ENCODE results near the gene SNX17.
"Not testable (repeated sequence)": the region's sequence is repeated elsewhere in the genome, so short reads cannot be mapped to it uniquely, and the experiment has no call there.

Gene SNX17

DNA sequence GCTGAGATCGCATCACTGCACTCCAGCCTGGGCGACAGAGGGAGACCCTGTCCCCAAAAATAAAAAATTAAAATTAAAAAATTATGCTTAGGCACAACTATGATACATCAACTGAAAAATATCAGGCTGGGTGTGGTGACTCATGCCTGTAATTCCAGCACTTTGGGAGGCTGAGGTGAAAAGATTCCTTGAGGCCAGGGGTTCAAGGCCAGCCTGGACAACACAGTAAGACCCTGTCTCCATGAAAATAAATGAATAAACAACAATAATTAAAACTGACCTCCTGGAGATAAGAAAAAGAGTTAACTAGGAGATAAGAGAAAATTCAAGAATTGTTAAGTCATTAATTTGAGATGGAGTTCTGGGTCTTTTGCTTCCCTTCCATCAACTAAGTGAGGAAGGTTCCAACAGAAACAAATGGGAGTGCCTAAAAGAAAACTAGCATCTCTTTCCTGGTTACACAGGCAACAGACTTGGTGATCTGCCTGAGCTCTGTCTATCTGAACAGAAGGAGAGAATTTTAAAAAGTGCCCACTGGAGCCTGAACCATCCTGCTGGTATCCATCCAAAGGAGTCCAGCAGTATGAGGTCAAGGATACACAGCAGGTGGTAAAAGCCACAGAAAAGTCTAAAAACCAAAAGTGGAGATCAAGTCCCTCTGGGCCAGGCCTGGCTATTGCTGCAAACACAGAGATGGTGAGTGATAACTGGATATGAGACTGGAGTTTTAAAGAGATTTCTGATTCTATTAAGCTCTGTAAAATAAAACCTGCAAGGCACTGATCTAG is 30.1 kb downstream of the SNX17 start:
- DNase-seq, result no peak

DNA sequence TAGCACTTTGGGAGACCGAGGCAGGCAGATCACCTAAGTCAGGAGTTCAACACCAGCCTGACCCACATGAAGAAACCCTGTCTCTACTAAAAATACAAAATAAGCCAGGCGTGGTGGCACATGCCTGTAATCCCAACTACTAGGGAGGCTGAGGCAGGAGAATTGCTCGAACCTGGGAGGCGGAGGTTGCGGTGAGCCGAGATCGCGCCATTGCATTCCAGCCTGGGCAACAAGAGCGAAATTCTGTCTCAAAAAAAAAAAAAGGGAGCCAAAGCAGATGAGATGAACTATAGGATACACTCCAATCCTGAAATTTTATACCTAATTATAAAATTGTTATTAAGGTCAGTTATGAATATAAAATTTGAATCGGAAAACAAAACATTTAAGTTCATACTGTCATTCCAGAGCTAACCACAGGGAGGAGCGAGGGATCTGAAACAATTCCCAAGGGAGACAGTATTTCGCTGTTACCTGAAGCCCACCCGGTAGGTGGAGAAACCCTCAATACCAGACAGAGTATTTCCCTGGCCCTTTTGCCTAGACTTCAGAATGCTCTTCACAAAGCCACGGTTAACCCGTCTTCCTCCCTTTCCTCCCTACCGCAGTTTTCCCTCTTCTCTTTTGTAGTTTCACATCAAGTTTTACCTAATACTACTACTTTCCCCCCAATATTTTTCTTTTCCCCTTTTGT is 37.5 kb downstream of the SNX17 start:
- DNase-seq, result peak; percentile 4

- no peak for DNase-seq
Observed at GRCh38 chr2:27408601-27409320, 38.3 kb downstream of the SNX17 start.

GRCh38 chr2:27409321-27410073 is 39.1 kb downstream of the SNX17 start, which contains the start of gene PPM1G:
PPM1G (minus strand) TSS chr2:27409591; CDS start chr2:27409422, 169 bp downstream.
- DNase-seq, result peak; percentile 93

DNA sequence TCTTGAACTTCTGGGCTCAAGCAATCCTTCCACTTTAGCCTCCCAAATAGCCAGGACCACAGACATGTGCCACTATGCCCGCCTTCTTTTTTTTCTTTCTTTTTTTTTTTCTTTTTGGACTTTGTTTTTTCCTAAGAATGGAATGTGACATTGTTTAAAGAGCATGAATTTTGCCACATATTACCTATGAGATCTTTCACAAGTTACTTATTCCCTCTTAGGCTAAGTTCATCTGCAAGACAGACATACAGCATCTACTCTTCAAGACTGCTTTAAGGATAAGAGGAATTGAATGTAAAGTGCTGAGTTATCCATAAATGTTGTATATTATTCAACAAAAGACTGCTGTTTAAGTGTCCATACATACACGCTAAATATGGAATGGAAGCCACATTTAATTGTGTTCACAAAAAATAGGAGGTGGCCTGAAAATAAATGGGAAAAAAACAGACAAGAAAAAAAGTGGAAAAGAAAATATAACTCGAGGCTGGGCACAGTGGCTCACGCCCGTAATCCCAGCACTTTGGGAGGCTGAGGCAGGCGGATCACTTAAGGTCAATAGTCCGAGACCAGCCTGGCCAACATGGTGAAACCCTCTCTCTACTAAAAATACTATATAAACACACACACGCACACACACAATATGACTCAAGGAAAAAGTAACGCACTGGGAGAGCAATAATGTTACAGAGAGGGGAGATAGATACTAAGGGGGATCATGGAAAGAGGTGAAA is 42.2 kb downstream of the SNX17 start:
- DNase-seq, result no peak

DNA sequence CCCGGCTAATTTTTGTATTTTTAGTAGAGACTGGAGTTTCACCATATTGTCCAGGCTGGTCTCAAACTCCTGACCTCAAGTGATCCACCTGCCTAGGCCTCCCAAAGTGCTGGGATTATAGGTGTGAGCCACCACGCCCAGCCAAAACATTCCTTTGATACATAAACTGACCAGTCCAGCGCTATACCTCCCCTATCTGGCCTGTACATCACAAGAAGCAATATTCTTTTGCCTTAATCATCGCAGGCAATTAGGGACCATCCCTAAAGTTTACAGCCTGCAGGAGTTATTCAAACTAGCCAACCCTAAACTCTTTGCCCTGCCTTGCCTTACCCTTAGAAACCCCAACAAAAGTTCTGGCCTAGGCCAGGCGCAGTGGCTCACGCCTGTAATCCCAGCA is 45.7 kb downstream of the SNX17 start:
- DNase-seq, result no peak

DNA sequence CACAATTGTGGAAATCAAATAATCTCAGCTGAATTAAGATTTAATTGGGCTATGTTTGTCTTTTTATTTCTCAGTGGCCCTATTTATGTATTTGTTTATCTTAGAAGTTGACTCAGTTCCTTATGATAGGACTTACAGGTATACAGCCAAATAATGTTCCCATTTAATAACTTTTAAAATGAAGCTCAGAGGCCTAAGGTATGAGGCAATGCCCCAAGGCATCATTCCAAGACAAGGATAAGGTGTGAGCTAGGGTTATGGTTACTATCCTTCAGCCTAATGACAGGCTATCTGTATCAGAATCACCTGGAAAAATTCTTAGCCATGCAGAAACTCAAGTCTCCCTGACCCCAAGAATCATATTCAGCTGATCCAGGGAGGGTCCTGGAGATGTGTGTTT is 50.6 kb downstream of the SNX17 start:
- no peak for DNase-seq

DNA sequence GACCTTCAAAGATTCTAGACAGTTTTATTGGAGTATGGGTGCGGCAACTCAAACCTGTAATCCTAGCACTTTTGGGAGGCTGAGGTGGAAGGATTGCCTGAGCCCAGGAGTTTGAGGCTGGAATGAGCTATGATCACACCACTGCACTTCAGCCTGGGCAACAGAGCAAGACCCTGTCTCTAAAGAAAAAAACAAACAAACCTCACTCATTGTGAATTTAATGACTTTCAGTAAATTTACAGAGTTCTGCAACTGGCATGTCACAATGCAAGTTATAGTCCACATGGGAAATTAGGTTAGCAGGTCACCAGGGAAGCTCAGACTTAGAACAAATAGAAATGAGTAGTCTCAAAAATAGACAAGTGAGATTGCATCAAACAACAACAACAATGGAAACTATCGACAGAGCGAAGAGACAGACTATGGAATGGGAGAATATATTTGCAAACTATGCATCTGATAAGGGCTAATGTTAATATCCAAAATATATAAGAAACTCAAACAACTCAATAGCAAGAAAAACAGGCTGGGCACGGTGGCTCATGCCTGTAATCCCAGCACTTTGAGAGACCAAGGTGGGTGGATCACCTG is 51.3 kb downstream of the SNX17 start:
- DNase-seq, result no peak

DNA sequence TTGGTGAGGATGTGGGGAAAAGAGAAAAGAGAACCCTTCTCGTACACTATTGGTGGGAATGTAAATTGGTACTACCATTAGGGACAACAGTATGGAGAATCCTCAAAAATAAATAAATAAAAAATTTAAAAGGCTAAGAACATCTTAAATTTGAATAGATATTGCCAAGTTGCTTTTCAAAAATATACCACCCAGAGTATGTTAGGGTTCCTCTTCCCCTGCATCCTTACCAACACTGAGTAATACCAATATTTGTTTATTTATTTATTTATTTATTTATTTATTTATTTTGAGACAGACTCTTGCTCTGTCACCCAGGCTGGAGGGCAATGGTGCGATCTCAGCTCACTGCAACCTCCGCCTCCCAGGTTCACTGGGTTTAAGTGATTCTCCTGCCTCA is 52.5 kb downstream of the SNX17 start:
- no peak for DNase-seq

- DNase-seq, result not testable (repeated sequence)
Observed at GRCh38 chr2:27425039-27425438, 54.6 kb downstream of the SNX17 start.

Measured in NCI-H510A (cell line).